GM19099 (cell line): ENCODE measurements around the gene TCEAL8.

Source experiments
- POLR2A ChIP-seq: IDR thresholded peaks from 3 replicates; pipeline ENCODE4 v1.6.1; 2011; ENCODE audit warnings: low read depth; ENCODE audit not compliant: insufficient read length; ENCODE audit errors: extremely low read depth

Gene TCEAL8, protein sequence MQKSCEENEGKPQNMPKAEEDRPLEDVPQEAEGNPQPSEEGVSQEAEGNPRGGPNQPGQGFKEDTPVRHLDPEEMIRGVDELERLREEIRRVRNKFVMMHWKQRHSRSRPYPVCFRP

DNA sequence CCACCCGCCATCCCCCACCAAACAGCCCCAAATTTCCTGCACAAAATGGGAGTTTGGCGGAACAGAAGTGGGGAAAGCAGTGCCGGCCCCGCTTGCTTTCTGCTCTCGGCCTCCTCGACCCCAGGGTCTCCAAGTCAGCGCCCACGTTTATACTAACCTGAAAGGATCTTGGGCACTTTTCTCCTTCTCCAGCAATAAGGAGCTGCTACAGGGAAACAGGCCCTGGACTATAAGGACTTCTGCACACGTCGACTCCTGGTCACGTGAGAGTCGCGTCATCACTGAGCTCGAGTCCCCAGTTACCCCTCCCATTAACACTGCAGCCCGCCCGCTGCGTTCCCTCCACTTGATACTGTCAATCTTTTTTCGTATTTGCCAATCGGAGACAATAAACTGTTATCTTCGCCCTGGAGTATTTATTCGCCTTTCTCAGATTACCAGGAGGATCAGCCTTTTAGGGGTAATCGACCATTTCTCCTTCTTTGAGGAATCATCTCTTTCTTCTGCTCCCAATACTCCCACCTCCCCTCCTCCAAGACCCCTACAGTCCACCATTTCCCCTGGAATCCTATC, at the start of gene TCEAL8:
TCEAL8 (minus strand) TSS at position 235 of the 573 bp plus-strand sequence. CDS start 1,176 bp downstream, outside the sequence.
- peak; percentile 33 for TF ChIP-seq POLR2A

GRCh38 chrX:103304705-103305104, 49.8 kb upstream of the TCEAL8 start:
- no peak for TF ChIP-seq POLR2A

- no peak for TF ChIP-seq POLR2A
Observed at GRCh38 chrX:103293118-103293517, 38.2 kb upstream of the TCEAL8 start.

DNA sequence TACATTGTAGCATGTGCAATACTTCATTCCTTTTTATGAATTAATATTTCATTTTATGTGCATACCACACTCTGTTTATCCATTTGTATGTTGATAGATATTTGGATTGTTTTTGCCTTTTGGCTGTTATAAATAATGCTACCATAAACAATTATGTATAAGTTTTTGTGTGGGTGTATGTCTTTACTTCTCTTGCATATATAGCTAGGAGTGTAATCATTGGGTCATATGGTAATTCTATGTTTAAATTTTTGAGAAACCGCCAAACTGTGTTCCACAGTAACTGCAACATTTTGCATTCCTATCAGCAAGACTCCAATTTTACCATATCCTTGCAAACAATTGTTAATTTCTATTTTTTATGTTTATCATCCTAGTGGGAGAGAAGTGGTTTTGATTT, 24.7 kb upstream of the TCEAL8 start:
- TF ChIP-seq POLR2A = no peak

DNA sequence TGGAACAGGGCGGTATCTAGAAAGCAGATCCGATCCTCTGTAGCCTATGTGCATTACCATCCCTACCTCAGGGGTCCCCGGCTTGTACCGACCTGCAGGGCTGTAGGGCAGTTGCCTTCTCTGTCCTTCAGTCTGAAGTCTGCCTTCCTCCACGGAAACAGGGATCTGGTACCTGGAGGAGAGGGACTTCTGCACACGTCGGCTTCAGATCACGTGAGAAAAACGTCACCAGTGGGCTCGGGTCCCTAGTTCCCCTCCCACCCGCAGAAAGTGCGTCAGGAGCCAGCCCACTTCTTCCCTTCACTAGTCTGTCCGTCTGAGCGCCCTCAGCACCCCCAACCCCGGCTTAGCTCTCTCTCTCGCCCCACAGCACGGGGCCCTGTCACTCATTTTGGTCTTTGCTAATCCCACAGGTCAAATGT, 21.6 kb upstream of the TCEAL8 start, which contains the start of gene TCEAL5:
TCEAL5 (minus strand) TSS at position 170 of the 422 bp plus-strand sequence. CDS start 2,187 bp downstream, outside the sequence.
- TF ChIP-seq POLR2A = no peak

- TF ChIP-seq POLR2A = no peak
Observed at GRCh38 chrX:103275947-103276567, 21.1 kb upstream of the TCEAL8 start.

- no peak for TF ChIP-seq POLR2A
Observed at GRCh38 chrX:103274284-103274683, 19.3 kb upstream of the TCEAL8 start.

GRCh38 chrX:103258275-103258674, 3.3 kb upstream of the TCEAL8 start:
- TF ChIP-seq POLR2A = no peak

GRCh38 chrX:103256651-103257050, 1.7 kb upstream of the TCEAL8 start:
- no peak for TF ChIP-seq POLR2A

DNA sequence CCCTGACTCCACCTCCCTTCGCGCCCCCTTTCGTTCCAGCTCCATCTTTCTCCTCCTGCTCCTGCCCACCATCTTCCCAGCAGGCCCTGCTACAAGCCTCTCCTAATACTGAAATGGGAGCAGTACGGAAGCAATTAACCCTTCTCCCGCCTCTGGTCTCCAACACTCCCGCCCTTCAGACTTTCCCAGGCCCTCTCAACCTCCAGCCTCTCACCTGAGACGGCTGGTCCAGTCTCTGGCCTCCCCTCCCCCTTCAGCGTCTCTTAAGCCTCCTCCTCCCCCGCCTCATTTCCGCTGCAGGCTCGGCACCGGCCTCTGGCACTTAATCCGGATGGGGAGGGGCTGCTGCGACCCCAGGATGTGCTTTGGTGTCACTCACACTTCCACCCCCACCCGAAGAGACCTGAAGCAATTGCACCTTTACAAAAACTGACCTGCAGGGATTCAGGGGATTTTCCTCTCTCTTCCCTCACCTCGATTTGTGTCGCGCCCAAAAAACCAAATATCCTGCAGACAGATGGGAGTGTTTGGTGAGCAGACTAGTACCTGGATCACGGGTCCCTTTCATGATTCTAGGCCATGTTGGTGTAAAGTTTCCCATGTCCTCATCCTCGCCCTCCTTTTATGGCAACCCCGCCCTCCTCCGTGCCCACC, 657 bp downstream of the TCEAL8 start:
- no peak for TF ChIP-seq POLR2A

DNA sequence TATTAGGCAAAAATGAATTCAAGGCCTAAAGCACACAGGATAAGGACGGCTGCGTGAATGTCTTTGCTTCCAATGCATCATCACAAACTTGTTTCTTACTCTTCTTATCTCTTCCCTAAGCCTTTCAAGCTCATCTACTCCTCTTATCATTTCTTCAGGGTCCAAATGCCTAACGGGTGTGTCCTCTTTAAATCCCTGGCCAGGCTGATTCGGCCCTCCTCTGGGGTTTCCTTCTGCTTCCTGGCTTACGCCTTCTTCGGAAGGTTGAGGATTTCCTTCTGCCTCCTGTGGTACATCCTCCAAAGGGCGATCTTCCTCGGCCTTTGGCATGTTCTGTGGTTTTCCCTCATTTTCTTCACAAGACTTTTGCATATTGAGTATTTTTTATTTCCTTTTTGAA, 1.3 kb downstream of the TCEAL8 start:
- TF ChIP-seq POLR2A = no peak

- TF ChIP-seq POLR2A = no peak
Observed at GRCh38 chrX:103250977-103251376, 4.0 kb downstream of the TCEAL8 start.

DNA sequence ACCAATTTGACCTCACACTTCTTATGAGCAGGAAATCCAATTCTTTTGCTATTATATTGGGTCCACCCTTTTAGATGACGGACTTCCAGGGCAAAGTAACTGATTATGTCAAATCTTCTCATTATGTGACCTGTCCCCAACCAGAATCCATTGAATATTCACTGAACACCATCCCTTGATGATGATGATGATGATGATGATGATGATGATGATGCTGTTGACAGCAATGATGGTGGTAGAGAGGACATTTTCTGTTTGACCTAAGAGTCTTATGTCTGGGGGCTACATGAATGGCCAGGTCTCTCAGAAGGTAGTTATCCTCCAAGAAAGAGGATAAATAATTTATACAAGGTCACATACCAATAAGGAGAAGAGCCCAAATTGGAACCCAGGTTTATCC, 5.2 kb downstream of the TCEAL8 start:
- no peak for TF ChIP-seq POLR2A

GRCh38 chrX:103248553-103248952, 6.4 kb downstream of the TCEAL8 start:
- no peak for TF ChIP-seq POLR2A

DNA sequence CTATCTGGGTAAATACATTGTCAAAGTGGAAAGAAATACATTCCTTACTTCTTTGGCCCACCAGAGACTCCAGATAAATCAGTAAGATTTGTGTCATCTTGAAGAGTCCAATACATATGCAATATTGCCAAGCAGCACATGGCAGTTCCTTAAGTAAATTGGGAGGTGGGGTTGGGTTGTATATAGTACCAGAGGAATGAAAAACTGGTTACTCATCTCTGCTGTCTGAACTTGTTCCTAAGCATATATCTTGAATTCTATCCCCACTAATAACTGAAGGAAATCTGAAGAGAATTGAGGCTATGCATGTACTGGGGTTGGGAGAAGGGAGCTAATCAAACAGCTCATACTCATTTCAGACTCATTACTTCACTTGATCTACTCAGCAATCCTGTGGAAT, 14.8 kb downstream of the TCEAL8 start:
- no peak for TF ChIP-seq POLR2A

DNA sequence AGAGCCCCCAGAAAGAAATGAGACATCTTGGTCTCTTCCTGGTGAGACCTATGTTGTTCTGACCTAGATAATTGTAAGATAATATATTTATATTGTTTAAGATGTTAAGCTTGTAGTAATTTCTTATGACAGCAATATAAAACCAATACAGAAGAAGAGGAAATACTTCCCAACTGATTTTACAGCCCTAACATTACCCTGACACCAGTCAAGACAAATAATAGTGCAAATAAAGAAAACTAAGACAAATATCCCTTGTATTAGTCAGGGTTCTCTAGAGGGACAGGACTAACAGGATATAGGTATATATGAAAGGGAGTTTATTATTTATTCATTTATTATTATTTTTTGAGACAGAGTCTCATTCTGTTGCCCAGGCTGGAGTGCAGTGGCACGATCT, 18.7 kb downstream of the TCEAL8 start:
- TF ChIP-seq POLR2A = no peak
